ENCODE data around the gene HS6ST2. TPM values are rescaled to one million over a fixed set of nuclear protein-coding genes. Genes with fewer than 3 reads are reported as not detected.

HS6ST2 gene
- total RNA-seq, 1 donor from 2014 or later, result not detected

DNA sequence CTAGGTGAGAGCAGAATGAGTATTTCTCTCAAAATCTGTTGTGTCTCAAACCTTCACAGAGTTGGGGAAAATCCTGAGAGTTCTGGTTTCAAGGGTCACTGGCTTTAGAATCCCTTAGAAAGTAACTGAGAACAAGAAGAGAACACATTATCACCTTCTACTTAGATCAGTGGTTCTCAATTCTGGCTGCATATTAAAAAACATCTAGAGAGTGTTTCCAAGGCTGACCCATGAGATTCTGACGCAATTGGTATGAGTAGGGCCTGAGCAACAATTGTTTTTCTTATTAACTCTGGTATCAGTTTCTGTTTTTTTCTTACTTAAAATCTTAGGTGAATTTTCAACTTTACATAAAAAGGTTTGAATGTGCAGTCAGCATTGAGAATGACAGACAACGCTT is 212.8 kb downstream of the HS6ST2 start:
- intact Hi-C loops (cut with micrococcal nuclease), result no loop called here

DNA sequence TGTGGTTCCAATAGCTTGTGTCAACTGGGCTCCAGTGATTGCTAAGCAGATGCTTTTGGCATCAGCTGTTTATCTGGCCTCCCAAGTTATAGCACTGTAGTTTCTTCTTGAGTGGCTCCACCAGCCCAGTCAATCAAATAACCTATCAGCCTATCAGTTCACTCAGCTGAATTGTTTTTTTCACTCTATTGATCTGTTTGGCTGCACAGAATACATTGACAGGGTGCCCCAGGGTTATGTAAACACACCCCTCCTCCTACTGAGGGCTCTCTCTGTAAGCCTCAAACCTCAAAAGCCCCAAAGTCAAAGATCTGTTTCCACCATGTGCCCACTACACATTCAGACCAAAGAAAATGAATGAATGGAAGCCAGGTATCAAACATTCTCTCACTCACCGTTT is 214.0 kb downstream of the HS6ST2 start:
- intact Hi-C loops (cut with micrococcal nuclease), result no loop called here

- intact Hi-C loops (cut with micrococcal nuclease), result no loop called here
Measured at GRCh38 chrX:132743086-132743485, 215.3 kb downstream of the HS6ST2 start.

GRCh38 chrX:132742246-132742645 is 216.2 kb downstream of the HS6ST2 start:
- intact Hi-C loops (cut with micrococcal nuclease), result no loop called here

GRCh38 chrX:132741689-132742088 is 216.7 kb downstream of the HS6ST2 start:
- intact Hi-C loops (cut with micrococcal nuclease), result no loop called here

DNA sequence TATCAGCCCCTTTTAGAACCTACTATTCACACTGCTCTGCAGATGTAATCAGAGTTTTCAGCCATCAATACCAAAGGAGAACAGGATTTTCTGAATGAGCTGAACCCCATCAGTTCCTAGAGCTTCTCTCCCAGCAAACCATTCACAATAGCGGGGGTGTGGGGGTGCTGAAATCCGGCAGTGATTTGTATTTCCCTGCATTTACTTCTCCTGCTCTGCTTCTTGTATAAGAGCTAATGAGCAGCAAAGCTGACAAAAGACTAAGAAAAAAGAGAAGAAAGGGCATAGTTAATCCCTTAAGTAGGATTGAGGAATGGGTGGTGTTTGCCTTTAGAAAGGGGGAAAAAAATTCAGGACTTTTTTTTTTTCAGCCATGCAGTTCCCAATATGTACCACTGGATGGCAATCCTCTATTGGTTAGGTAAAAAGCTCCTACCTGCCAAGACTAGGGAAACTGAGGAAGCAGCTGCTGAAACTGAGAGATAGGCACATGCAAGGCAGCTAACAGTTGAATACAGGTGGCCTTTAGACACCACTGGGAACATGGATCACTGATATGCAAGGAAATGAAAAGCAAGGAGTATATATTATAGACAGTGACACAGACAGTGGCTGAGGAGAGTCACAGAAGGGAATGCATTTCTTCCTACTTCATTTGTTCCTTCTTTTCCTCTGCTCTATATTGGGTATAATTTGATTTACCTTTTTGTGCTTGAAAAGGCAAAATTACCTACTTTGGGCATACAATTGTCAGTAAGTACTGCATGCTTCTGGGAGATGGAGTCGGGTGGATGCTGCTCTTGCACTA is 217.9 kb downstream of the HS6ST2 start:
- intact Hi-C loops (cut with micrococcal nuclease), result no loop called here

GRCh38 chrX:132738951-132739350 is 219.5 kb downstream of the HS6ST2 start:
- intact Hi-C loops (cut with micrococcal nuclease), result no loop called here

DNA sequence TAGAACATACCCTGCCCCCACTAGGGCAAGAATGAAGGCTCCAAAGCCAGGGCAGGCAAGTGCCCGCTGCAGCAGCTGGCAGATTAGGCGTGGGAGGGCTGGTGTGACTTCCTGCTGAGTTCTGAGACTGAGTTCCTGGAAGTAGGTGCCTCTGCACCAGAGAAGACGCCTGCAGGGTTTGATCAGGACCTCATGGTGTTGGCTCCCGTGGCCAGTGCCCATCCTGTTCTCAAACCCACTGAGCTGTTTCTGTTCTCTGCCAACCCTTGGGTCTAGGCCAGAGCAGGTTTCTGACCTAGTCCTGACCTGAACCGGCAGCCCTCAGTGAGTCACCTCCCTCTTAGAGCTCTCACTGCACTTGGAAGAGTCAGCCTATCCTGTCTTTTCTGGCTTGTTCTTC is 220.7 kb downstream of the HS6ST2 start:
- intact Hi-C loops (cut with micrococcal nuclease), result no loop called here

DNA sequence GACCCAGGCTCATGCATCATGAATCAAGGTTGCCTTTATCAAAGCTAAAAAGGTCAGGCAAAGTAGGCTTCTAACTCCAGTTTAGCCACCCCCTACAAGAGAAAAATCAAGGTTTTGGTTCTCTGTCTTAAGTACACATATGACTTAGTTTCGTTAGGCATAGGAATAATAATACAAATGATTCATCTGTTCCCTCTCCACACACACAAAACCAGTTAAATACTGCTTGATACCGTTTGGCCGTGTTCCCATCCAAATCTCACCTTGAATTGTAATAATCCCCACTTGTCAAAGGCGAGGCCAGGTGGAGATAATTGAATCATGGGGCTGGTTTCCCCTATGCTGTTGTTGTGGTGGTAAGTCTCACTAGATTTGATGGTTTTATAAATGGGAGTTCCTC is 226.2 kb downstream of the HS6ST2 start:
- intact Hi-C loops (cut with micrococcal nuclease), result no loop called here

DNA sequence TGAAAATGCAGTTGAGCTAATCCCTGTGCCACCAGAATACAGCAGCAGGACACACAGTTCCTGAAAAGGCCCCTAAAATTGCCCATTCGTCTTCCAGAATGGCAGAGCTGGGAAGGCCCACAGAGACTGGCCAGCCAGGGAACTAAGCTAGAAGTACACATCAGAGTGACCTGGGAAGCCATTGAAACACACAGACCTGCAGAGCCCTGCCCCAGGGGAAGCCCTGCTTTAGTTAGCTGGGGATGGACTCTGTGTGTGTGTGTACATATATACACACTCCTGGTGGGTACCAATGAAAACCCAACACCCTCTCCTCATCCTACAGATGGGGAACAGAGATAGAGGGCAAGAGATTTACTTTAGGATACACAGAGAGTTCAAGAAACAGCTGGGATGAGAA is 227.7 kb downstream of the HS6ST2 start:
- intact Hi-C loops (cut with micrococcal nuclease), result no loop called here

DNA sequence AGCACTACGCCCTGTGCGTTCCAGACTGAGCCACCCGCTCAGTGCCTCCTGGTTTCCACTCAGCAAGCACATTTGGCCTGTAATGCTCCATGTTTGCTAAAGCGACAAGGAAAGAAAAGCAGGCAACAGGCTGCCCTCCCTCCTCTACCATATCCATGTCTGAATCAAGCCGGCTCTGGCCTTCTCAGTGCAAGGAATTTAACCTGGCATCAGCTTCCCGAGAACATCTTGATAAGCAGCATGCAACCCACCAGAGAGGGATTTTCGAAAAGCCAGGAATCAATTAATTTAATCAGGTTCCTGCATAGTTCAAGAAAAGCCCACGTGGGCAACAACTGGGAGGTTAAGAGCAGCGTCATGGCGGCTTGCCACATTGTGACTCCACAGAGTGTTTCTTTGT is 228.2 kb downstream of the HS6ST2 start:
- intact Hi-C loops (cut with micrococcal nuclease), result no loop called here

- intact Hi-C loops (cut with micrococcal nuclease), result no loop called here
Measured at GRCh38 chrX:132728296-132728695, 230.1 kb downstream of the HS6ST2 start.

- intact Hi-C loops (cut with micrococcal nuclease), result no loop called here
Measured at GRCh38 chrX:132718431-132718958, 239.9 kb downstream of the HS6ST2 start.

GRCh38 chrX:132716006-132716405 is 242.4 kb downstream of the HS6ST2 start:
- intact Hi-C loops (cut with micrococcal nuclease), result no loop called here

GRCh38 chrX:132714913-132715312 is 243.5 kb downstream of the HS6ST2 start:
- intact Hi-C loops (cut with micrococcal nuclease), result no loop called here

DNA sequence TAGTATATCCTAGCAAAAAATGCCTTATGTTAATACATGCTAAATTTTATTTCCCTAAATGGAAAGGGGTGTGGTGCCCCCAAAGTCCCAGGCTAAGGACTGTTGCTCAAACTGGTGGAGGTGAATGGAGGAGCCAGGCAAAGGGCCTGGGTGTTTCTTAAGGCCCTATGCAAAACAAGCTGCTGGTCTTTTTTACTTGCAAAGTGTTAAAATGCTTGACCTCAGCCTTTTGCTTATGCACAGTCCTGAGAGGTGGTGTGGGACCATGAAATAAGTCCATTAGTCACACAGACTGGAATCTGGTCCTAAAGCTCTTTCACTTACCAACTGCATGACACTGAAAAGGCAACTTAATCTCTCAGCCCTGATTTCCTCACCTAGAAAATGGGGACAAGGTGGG is 246.1 kb downstream of the HS6ST2 start:
- intact Hi-C loops (cut with micrococcal nuclease), result no loop called here

DNA sequence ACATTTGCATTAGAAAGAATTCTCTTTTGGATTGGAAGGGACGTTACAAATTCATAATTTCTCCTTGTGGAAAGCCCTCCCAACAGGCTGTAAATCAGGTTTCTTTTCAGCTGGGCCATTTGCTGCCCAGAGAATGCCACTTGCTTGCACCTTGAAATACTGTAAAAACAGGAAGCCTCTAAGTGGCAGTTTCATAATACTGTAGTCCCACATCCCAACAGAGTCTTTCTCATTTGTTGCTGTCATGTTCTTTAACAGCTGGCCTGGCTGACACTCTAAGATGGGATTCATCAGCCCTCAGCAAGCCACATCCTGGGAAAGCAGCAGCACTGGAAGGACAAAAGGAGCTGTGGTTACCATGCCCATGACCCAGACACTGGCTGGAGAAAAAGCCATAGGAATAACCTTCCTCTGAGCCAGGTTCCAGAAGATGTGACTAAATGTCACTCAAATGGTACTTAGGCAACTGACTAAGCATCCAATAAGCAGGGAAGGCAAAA is 247.7 kb downstream of the HS6ST2 start:
- intact Hi-C loops (cut with micrococcal nuclease), result no loop called here

DNA sequence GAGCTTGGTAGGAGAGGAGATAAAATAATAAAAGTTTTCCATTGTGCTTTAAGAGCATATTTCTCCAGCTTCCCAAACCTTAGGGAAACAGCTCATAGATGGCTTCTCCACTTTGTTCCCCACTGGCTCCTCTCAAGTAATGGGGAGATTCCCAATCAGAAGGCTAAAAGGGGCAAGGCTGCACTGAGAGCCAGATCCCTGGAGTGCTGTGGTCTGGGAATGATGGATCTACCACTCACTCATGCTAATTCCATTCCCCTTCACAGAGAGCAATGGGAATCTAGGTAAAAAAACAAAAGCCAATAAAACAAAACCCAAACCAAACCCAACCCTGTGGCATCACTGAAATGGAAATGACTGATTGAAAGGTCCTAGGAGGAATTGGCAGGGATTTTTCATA is 249.9 kb downstream of the HS6ST2 start:
- intact Hi-C loops (cut with micrococcal nuclease), result no loop called here

GRCh38 chrX:132704769-132705168 is 253.7 kb downstream of the HS6ST2 start:
- intact Hi-C loops (cut with micrococcal nuclease), result no loop called here

DNA sequence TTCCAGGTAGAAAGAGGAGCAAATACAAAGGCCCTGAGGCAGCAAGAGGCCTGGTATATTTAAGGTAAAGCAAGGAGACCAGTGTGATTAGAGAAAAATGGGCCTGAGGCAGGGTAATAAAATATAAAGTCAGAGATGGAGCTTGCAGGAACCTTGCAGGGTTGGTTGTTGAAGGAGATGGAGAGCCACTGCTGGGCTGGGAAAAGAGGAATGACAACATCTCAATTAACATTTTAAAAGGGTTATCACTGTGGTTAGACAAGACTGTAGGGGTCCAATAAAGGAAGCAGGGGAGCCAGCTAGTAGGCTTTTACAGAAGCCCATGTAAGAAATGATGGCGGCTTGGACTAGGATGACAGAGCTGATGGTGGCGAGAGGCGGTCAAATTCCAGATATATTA is 264.0 kb downstream of the HS6ST2 start:
- intact Hi-C loops (cut with micrococcal nuclease), result no loop called here

DNA sequence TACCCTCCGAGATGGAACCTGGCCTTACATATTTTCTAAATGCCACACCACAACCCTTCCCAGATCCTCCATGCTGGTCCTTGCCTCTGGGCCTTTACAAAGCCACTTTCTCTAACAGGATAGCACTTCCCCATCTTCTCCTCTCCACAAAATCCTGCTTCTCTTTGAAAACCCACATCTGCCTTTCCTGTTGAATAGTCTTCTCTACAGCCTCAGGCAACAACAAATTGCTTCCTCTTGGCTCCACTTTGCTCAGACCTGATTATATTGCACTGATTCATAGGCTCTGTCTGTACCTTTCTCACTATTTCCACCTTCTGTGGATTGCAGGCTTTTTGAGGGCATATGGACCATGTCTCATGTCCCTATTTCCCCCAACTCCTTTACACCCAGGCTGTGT is 265.9 kb downstream of the HS6ST2 start:
- intact Hi-C loops (cut with micrococcal nuclease), result no loop called here

GRCh38 chrX:132692066-132692465 is 266.4 kb downstream of the HS6ST2 start:
- intact Hi-C loops (cut with micrococcal nuclease), result no loop called here
